GM18909 (cell line): ENCODE measurements around the gene DHTKD1.

ENCODE experiments used
- ATAC-seq: cut with Tn5 transposase; IDR thresholded peaks from one replicate; pipeline ENCODE4 v1.9.1; 2021; ENCODE audit warnings: mild to moderate bottlenecking; ENCODE audit not compliant: unreplicated experiment, poor library complexity

DHTKD1 gene

GRCh38 chr10:12068449-12069269 lies at the start of gene DHTKD1:
DHTKD1 (plus strand) TSS chr10:12068954; CDS start chr10:12069034, 80 bp downstream.
- ATAC-seq: peak; percentile 97

- no peak for ATAC-seq
Measured at GRCh38 chr10:12019283-12019971, 49.3 kb upstream of the DHTKD1 start.

- ATAC-seq: no peak
Measured at GRCh38 chr10:12020574-12020973, 48.2 kb upstream of the DHTKD1 start.

- no peak for ATAC-seq
Measured at GRCh38 chr10:12022580-12023257, 46.0 kb upstream of the DHTKD1 start.

GRCh38 chr10:12025591-12025990 lies 43.2 kb upstream of the DHTKD1 start:
- no peak for ATAC-seq

GRCh38 chr10:12027539-12027938 lies 41.2 kb upstream of the DHTKD1 start:
- ATAC-seq: peak; percentile 98

- no peak for ATAC-seq
Measured at GRCh38 chr10:12031404-12031803, 37.4 kb upstream of the DHTKD1 start.

GRCh38 chr10:12036073-12036655 lies 32.6 kb upstream of the DHTKD1 start:
- no peak for ATAC-seq

- ATAC-seq: no peak
Measured at GRCh38 chr10:12041766-12042408, 26.9 kb upstream of the DHTKD1 start.

GRCh38 chr10:12042409-12042796 lies 26.4 kb upstream of the DHTKD1 start:
- peak; percentile 21 for ATAC-seq

- ATAC-seq: peak; percentile 56
Measured at GRCh38 chr10:12042797-12043651, 25.7 kb upstream of the DHTKD1 start, which contains the start of gene UPF2. UPF2 (minus strand) TSS chr10:12042809; CDS start chr10:12035423, 7,386 bp downstream.

GRCh38 chr10:12045596-12045995 lies 23.2 kb upstream of the DHTKD1 start:
- ATAC-seq: no peak

- no peak for ATAC-seq
Measured at GRCh38 chr10:12048547-12048946, 20.2 kb upstream of the DHTKD1 start.

- no peak for ATAC-seq
Measured at GRCh38 chr10:12050528-12050927, 18.2 kb upstream of the DHTKD1 start.

- no peak for ATAC-seq
Measured at GRCh38 chr10:12051241-12051640, 17.5 kb upstream of the DHTKD1 start.

GRCh38 chr10:12055732-12056131 lies 13.0 kb upstream of the DHTKD1 start:
- ATAC-seq: no peak

GRCh38 chr10:12056748-12057147 lies 12.0 kb upstream of the DHTKD1 start:
- no peak for ATAC-seq

- ATAC-seq: no peak
Measured at GRCh38 chr10:12061124-12061523, 7.6 kb upstream of the DHTKD1 start.

- no peak for ATAC-seq
Measured at GRCh38 chr10:12062754-12063482, 5.8 kb upstream of the DHTKD1 start.
